ENCODE data around the gene CD302. TPM values are rescaled to one million over a fixed set of nuclear protein-coding genes. Genes with fewer than 3 reads are reported as not detected.

Gene CD302
- total and polyA plus RNA-seq, 2 of the 8 experiments (the other 6 are each of a cell fraction or from before 2014, with no cell fraction given) = 0.76 to 0.79 TPM

- TF ChIP-seq FOSL1 (IDR thresholded peaks at IDR 0.05; ENCODE audit: insufficient read depth, low read depth, low read length) (no peak), BACH1 (IDR thresholded peaks at IDR 0.05; ENCODE audit: low read length) (no peak), JUN (IDR thresholded peaks at IDR 0.05; ENCODE audit: low read depth, low read length) (no peak), CHD7 (IDR thresholded peaks at IDR 0.05; ENCODE audit: insufficient replicate concordance, low read length) (no peak), SP1 (IDR thresholded peaks at IDR 0.05; ENCODE audit: low read depth, low read length) (no peak), KDM4A (IDR thresholded peaks at IDR 0.05; ENCODE audit: low read depth, low read length, severe bottlenecking) (no peak), POLR2A (IDR thresholded peaks at IDR 0.05; ENCODE audit: control extremely low read depth in 1 of 2, low read depth in 2 of 2, low read length in 2 of 2) (no peak), TAF7 (optimal IDR thresholded peaks at IDR 0.05; ENCODE audit: borderline replicate concordance, low read depth, low read length) (no peak)
These were observed 12.8 kb downstream of the CD302 start (continued) for GRCh38 chr2:159785195-159785594.
